GM19372 (cell line): ENCODE data around the gene GPC6.

Source experiments
- ATAC-seq: cut with Tn5 transposase; IDR thresholded peaks from one replicate; pipeline ENCODE4 v1.9.1; 2021; ENCODE audit warnings: mild to moderate bottlenecking, low read depth, moderate library complexity; ENCODE audit not compliant: unreplicated experiment

Gene GPC6

DNA sequence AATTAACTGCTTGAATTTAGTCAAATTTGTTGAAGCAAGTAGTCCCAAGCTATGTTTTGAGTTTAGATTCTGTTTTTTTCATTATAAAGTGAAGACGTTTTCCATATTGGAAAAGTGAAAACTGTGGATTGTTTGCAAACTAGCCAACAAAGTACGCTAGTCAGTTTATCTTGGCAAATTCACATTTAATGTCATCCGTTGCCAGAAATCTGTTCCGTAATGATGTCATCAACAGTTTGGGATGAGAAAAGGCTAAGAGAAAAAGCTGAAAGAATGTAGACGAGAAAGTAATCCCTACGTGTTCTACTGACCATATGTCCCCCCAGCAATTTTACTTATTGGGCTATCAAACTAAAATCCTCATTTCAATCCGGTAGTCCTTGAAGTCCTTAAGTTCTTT lies 419.6 kb downstream of the GPC6 start:
- ATAC-seq: no peak

DNA sequence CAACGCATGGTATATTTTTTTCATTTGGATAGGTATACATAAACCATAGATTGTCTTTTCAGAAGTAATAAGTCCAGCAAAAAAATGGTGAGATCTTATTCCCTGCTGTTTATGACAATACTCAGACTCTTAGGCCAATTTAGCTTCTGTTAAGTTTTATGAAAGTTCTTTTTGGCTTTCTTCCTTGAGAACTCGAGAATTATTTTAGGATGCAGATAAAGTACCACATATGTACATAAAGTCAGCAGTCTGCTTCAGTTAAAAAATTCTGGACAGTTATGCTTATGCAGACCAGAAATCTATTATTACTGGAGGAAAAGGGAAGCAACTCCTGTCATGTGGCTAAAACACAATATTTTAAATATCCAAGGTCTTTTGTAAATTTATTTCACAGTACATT lies 422.9 kb downstream of the GPC6 start:
- no peak for ATAC-seq

DNA sequence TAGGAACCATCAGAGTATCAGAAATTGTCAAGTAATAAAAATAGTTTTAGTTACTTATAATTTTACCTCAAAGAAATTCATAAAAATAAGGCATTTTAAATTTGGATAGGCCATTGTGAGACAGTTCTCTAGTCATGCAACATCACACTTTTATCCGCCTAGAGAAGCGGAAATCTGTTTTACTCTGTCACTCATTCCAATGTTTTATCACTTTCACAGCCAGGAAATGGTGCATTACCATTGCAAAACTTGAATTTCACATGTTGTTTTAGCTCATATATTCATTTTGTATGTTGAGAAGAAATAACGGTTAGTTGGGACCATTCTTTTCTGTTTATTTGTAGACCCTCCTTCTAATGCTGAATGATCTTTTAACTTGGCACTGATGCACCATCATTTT lies 427.2 kb downstream of the GPC6 start:
- ATAC-seq: no peak

DNA sequence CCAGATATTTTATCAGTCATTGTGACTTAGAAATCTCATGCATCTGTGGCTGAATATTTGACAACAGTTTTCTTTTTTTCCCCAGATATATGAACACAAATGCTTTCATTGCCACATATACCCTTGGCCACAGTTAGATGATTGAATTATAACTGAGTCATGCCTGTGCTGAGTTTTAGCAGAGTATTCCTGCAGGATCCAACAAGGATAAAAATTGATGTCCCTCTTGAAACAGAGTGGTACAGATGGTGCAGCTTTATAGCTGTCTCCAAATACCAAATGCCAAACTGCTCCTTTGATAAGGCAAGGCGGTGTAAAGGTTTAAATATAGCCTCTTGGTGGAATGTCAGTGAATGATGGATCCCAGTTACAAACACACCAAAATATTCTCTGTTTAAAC lies 428.5 kb downstream of the GPC6 start:
- no peak for ATAC-seq

DNA sequence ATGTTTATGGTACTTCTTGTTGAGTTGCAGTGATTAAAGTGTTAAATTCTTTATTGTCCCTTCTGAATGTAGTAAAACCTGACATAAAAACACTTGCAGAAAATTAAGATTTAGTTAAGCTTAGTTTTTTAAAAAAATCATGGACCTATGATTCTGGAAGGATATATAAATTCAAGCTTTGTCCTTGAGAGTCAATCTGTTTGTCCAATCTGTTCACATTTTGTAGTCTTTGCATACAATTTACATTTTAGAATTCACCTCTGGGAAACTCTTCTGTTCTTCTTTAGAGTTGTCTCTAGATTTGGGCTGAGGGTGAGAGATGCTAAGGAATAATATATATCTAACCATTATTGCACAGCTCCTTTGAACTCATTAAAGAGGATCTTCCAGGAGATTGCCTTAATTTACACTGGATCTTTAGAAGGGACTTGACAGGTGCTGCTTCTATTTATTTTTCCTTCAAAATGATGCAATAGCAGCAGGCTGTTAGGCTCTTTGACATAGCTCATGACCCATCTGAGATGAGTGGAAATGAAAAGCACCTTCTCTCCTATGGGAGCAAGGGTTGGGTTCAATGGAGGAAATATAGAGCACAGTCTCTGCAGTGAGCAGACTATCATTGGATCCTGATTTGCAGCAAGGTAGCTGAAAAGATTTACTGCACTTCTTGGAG lies 433.9 kb downstream of the GPC6 start:
- no peak for ATAC-seq

DNA sequence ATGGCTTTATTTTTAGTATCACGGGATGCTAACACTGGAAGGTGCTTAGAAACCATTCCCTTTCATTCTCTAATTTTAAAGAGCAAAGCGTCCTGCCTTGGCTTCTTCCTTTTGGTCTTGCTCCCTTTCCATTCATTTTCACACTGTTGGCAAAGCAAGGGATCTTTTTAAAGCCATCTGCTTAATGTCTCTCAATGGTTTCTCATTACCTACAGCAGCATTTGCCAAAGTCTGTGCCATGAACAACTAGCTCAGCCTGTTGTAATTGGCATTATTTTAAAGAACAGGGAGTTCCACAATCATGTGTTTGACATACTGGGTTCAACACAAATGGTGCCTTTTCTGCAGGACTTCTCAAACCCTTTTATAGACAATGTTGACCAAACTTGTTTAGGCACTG lies 444.3 kb downstream of the GPC6 start:
- ATAC-seq: no peak

DNA sequence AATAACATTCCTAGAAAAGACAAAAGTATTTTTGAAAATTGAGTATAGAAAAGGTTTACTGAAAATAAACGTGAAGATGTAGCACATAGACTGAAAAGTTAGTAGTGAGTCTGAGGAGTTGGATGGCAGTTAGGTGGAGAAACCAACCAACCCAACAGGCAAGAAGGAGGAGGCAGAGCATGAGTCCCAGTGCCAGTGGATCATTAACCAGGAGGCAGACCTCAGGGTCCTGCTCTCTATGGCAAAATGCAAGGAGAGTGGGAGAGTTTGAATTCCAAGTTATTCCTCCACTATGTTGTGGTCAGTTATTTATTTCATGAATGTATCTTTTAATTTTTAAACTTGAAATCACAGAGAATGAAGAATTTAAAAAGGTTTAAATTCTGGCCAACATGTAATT lies 446.4 kb downstream of the GPC6 start:
- ATAC-seq: no peak

DNA sequence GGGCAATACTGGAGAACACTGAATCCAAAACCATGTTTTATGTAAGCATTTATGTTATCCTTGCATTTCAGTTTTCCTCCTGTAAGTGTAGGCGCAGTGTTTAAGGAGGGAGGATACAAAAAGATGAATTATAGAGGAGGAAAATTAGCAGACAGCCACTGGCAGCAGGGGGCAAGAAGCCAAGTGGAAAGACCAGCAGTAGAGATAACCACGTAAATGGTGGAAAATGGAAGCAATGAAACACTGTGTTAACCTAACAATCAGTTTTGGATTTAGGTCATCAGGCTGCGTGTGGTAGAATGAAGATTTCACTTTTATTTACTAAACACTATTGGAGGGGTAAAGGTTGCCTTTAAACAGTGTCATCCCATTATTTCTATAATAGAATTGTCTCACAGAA lies 447.3 kb downstream of the GPC6 start:
- no peak for ATAC-seq

DNA sequence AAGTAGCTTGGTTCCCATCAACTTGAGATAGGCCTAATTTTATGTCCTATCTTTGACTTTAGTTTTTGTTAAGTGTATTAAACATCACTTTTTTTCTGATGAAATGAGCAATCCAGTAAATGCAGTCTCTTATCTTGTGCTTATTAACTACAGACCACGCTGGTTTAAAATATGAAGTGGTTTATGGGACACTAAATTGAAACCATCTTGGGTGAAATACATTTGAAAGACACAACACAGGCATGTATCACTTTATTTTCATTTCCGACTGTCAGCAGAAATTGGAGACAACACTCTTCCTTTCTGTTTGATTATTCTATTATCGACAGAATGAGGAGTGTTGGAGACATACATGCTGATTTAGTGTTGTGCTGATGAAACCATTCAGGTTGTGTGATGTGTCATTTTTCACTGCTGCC lies 447.7 kb downstream of the GPC6 start:
- ATAC-seq: no peak

DNA sequence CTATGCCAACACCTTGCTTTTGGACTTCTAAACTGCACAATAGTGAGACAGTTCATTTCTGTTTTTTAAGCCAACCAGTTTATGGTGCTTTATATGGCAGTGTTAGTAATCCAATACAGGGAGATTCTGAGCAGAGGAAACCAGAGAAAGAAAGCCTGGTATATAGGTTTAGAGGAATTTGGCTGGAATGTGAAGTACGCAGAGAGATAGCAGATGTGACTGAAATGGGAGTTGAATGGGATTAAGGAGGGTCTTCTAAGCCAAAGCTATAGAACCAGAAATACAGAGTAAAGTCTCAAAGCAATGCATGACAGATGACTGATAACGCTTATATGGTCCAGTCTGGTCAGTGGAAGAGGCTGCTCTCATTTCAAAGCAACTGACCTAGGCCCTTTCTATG lies 453.7 kb downstream of the GPC6 start:
- no peak for ATAC-seq

DNA sequence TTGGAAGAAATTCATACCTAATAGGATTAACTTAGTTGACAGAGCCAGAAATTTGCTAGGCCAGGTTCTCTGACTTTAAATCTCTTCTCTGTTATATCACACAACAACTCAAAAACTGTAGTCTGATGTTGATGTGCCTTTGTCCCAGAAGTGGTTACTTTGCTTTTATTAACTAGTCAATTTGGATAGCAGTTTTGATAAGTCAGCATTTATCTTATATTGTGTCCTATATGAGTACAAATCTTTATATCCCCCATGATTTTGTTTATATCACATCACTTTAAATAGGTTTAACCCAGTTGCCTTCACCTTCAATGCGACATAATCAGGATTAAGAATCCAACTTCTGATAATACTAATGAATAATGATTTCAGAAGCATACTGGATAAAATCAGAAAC lies 459.3 kb downstream of the GPC6 start:
- ATAC-seq: no peak

DNA sequence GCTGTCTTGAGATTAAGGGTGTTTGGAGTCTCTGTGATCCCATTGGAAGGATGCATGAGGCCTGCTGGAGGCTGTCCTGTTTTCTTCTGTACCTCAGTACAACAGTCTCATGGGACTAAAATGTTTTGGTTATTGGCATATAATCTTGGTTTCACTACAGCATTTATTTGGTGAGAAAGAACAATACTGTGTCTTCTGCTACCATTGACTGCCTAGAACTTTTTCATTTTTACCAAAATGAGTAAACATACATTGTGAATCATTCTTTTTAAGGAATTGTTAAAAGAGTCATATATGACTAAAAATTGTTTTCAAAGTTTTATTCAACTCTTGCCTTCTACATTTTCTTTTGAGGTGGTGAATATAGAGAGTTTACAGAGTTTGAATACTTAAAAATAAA lies 459.8 kb downstream of the GPC6 start:
- no peak for ATAC-seq

DNA sequence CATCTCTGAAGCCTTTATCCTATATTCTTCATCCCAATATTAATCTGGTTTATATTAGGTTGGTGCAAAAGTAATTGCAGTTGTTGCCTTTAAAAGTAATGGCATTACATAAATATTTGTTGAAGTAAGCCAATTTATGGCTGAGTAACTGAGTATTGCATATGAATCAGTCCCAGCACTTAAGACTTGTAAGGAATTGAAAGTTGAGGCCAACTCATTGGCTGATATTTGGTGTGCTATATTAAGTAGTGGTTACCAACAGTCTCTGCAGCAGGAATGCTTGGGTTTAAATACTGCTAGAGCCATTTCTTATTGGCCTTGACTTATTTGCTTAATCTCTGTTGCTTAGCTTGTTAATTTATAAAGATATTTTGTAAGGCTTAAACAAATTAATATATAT lies 460.7 kb downstream of the GPC6 start:
- ATAC-seq: no peak

DNA sequence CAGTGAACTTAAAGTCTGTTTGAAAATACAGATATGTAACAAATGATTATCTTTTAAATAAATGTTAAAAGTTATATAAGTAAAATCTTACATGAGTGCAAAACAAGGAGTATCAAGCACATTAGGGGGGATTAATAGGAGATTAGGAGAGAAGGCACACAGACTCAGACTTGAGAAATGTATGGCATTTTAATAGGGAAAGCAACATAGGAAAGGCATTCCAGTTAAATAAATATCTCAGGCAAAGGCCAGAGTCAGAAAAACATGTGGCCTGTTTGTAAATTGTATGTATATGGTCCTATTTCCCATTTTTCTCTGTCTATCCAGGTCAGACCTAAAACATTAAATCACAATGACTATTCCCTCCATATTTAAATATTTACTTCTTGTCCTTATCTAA lies 462.7 kb downstream of the GPC6 start:
- ATAC-seq: no peak

DNA sequence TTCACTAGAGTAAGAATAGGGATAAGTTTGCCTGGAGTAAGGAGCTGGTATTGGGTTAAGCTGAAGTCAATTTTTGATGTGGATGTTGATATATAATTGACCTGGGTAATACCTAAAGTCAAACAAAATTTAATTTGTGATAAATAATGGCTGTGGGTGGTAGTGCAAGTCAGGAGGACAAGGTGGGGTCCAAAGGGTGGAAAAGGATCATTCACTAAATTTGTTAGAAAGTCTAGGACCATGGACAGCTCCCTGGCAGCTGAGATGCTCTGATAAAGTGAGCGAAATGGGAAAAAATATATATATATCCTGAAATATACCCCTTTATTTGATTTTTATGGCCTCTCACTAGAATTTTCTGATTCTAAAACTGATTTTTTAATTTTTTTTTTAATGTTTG lies 463.5 kb downstream of the GPC6 start:
- ATAC-seq: no peak

DNA sequence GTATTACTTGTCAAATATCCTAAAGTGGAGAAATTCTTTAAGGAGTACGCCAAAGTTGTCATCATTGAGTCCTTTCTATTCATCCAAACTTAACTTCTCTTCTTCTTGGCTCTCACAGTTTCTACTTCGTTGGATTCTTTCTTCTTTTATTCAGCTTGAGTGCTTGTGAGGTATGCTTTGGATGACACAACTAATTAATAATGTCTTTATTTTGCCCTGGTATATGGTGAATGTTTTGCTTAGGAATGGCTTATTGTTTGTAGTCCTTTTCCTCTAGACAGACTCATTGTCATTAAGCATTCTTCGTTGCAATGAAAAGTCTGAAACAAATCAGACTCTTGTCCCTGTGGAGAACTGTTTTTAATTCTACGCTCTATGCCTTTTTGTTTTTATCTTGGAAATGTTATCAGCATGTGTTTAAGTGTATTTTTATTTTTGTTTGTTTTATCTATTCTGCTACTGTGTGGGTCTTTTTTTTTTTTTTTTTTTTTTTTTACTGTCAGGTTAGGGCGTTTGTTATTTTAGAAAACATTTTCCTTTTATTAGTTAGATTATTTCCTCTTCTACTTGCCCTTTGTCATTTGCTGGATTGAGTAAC lies 471.5 kb downstream of the GPC6 start:
- ATAC-seq: no peak

DNA sequence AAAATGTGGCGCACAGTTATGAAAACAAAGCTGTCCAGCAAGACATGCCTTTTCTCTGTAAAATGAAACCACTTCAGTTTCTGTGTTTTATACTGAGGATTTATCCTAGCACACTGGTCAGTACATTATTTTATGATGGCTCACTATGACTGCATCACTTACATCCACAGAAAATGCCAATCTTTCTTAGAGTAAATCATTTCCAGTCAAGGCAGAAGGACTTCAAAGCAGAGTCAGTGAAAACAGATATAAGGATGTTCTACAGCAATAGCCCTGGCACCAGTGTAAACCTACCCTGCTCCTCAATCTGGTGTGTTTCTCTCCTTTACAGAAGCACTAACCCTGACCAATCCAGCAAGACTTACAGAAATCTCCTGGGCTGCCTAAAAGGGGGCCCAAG lies 473.5 kb downstream of the GPC6 start:
- ATAC-seq: no peak

DNA sequence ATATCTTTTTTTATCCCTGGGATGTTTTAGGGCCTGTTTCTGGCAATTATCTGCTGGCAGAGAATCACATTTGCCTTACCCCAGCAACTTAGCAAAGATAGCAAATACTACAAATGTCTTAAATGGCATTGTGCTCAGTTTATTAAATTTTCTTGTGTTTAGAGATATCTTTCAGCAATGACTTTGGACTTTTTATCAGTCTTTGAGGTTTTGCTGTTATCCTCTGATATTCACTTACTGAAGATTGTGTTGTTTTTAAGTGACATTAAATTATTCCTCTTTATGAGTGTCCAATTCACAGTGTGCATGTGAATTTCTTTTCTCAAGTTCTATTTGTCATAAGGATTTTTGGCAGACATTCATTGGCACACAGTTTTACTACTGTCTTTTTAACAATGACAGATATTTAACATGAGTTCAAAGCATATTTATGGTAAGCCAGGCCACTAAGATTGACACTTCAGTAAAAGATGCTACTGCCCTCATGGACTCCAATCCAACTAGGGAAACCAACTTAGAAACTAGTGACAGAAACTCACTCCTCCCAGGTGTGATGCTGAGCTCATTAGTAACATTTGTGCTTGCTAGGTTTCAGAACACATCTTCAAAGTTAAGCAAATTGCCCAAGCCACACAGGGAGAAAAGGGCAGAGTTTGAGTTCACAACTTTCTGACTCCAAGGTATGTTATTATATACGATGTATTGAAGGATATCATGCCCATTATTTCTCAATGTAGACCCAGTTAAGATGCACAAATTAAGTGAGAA lies 481.9 kb downstream of the GPC6 start:
- ATAC-seq: no peak

DNA sequence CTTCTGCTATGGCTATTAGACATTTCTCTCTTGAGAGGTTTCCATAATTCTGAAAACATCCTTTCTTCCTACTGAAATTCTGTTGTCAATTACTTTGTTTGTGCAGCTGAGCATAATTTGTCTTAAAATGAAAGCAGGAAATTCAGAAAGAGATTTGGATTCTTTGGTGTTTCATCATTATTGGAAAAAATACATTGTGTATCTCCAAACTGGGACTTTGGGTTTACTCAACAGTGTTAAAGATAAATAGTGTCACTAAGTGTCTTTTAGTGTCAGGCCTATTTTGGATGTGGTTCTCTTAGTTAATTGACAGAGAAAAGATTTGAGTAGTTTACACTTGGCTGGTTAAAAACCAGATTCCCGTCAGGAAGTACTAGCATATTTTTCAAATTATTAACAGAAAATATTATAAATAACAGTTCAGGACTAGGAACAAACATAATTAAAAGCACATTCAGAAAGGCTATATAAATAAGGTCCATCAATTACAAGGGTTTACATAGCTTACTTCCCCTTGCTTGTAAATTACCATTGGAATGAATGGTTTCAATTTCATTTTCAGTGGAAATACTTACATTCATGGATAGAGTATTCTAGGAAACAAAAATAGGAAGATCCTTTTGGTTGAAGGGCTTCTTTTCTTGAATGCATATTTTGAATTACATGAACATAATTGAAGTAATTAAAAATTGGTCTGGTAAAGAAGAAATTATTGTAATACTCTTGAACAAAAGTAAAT lies 483.1 kb downstream of the GPC6 start:
- ATAC-seq: no peak

DNA sequence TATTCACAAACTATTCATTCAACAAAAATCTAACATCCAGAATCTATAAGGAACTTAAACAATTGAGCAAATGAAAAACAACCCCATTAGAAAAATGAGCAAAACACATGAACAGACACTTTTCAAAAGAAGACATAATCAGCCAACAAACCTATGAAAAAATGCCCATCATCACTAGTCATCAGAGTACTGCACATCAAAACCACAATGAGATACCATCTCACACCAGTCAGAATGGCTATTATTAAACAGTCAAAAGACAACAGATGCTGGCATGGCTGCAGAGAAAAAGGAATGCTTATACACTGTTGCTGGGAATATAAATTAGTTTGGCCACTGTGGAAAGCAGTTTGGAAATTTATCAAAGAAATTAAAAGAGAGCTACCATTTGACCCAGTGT lies 487.6 kb downstream of the GPC6 start:
- no peak for ATAC-seq

DNA sequence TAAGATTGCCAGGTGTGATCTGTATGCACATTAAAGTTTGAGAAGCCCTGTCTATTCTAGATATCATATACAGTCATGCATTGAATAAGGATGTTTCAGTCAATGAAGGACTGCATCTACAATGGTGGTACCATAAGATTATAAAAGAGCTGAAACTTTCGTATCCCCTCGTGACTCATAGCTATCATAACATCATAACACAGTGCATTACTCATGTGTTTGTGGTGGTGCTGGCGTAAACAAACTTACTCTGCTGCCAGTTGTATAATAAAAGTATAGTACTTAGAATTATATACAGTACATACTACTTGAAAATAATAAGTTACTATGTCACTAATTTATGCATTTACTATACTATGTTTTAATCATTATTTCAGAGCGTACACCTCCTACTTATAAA lies 489.3 kb downstream of the GPC6 start:
- ATAC-seq: no peak
